RKO (cell line): ENCODE results near the gene NEK9.
A peak's percentile ranks its signal among the peaks of the same experiment; 100 is the strongest.

ENCODE experiments used
- DNase-seq: peaks from one replicate; pipeline ENCODE4 v3.0.0-alpha.2; 2016; ENCODE audit warnings: low spot score

The NEK9 gene

GRCh38 chr14:75064205-75064567 is 62.7 kb downstream of the NEK9 start:
- no peak for DNase-seq

- DNase-seq = peak; percentile 90
Measured at GRCh38 chr14:75063491-75064204, 63.2 kb downstream of the NEK9 start, which contains the start of gene ACYP1. TSS of gene ACYP1 (minus strand) at chr14:75064024. CDS start at chr14:75063553, 471 bp downstream.

GRCh38 chr14:75063013-75063412 is 63.8 kb downstream of the NEK9 start:
- peak; percentile 46 for DNase-seq

DNA sequence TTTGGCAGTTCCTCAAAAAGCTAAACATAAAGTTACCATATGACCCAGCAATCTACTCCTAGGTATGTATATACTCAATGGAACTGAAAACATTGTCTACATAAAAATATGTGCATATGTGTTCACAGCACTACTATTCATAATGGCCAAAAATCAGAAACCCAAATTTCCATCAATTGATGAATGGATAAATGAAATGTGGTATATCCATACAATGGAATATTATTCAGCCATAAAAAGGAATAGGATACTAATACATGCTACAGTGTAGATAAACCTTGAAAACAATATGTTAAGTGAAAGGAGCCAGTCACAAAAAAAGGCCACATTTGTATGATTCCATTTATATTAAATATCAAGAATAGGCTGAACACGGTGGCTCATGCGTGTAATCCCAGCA is 66.4 kb downstream of the NEK9 start:
- DNase-seq = no peak

DNA sequence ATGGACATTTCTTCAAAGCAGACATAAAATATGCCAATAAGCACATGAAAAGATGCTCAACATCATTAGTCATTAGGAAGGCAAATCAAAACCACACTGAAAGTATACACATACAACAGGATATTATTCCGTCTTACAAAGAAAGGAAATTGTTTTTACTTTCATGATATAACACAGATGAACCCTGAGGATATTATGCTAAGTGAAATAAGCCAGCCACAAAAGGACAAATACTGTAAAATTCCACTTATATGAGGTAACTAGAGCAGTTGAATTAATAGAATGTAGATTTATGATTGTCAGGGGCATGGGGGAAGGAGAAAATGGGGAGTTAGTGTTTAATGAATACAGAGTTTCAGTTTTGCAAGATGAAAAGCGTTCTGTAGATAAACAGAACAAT is 67.2 kb downstream of the NEK9 start:
- no peak for DNase-seq

DNA sequence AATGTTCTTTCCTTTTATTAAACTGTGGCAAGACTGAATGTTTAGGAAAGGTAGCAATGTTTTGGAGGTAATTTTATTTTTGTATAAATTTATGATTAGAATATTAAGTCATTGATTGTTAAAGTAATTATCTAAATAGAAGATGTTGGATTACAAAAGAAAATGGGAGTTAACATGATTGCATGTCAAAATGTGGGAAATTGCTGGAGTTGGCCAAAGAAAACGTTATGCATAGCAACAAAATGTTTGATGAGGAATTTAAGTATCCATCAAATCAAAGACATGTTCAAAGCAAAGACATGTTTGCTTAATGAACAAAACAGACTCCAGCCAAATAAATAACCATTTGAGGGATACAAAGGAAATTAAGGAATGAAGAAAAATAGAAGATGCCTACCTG is 72.4 kb downstream of the NEK9 start:
- DNase-seq = no peak

DNA sequence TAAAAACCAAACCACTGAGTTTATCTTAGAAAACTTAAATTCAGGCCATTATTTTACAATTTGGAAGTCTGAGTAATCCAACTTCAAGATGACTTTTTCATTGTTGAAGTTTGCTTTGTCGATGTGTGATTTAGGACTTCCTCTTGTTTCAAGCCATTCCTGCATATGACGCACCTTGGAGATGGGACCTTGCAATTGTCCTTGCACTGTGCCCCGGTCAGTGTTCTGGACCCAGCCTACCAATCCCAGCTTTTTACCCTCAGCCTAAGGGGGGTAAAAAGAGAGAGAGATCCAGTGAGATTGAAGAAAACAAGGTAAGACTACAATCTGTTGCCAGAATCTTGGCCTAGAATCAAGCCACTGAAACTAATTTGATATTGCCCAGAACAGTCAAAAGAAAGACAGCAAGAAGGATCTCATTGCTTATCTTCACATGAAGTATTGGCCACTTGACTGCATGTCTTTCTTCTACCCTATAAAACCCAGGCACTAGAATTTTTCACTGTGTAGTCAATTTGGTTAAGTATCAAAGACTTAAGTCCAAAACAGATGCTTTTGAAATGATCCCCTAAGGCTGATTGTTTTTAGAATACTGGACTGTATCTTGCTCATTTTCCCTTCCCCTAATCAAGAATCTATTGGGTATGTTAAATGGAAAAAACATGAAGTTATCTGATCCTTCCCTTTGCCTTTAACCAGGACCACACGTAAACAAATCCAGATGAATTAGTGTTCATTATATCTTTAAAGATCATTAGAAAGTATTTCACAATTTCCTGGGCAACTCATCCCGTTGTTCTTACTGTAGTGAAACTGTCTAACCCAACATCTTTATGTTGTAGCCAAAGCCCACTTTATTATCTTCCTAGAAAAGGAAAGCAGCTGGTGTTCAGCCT is 73.2 kb downstream of the NEK9 start:
- DNase-seq = no peak

- DNase-seq = no peak
Measured at GRCh38 chr14:75051556-75051899, 75.3 kb downstream of the NEK9 start.

- peak; percentile 89 for DNase-seq
Measured at GRCh38 chr14:75050852-75051555, 75.8 kb downstream of the NEK9 start, which contains the start of gene MLH3. TSS of gene MLH3 (minus strand) at chr14:75051467. CDS start at chr14:75049655, 1,812 bp downstream.

DNA sequence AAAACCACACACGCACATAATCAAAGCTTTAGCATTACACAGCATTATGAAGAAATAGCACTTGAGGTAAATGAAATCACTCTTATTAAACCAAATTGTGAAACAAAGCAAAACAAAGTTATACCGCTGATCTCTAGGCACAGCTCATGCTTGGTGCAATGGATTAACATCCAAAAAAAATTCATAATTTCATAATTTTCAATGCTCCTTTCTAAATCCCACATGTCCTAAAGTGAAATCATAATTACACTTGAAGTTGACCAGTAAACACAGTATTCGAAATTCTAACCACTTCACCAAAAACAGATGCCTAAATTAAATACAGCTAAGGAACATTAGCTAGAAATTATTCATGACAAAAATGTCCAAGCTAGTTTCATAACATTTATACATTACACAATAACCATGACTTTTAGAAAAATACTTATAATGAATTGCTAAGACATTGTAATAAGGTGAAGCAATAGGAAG is 77.1 kb downstream of the NEK9 start:
- no peak for DNase-seq

DNA sequence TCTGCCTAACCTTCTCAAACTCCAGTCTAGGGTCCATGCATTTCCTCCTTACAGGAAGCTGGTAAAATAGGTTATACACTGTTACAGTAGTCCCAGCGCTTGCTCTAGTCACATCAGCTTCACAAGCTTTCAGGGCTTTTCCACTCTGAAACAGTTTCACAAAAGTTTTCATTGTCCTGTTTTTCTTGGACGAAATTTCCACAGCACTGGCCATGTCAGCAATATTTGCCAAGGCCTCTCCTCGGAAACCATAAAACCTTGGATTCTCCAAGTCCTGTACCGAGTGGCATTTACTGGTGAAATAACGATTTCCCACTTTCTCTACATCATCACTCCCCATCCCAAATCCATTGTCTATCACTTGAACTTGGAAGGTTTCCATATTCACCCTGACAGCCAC is 77.7 kb downstream of the NEK9 start:
- no peak for DNase-seq

DNA sequence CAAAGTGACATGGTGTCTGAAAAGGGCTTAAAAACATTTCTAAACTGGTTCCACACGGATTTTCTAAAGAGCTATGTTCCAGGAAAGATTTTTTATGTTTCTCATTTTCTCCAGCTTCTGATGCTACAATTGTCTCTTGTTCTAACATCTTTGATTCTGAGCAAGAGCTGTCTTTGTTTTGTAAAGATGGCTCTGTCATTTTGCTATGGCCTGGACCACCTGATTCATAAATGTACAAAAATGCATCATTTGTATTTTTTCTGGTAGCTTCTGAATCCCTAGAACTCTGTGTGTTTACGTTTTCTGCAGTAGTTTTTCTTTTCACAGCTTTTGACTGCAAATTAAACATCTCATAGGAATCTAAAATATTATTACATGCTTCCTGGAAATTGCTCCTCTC is 78.7 kb downstream of the NEK9 start:
- no peak for DNase-seq

- no peak for DNase-seq
Measured at GRCh38 chr14:75047506-75047905, 79.3 kb downstream of the NEK9 start.

DNA sequence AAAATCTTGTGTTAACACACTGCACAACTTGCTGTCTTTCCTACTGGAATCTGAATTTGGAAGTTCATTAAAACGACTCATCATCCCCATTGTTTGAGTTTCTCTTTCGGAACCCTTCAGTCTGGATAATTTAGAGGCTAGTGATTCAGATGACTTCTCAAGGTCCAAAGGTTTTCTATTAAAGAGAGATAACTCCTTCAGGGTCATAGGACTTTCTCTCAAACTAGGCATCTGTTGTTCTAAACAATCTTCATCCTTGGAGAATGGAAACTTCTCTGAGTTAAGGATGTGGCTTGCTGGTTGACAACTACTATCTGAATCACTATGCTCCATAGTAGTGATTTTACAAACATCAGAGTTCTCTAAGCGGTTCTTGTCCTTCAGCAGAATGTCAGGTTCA is 79.9 kb downstream of the NEK9 start:
- peak; percentile 47 for DNase-seq

- DNase-seq = no peak
Measured at GRCh38 chr14:75046275-75046674, 80.6 kb downstream of the NEK9 start.

- no peak for DNase-seq
Measured at GRCh38 chr14:75044752-75045151, 82.1 kb downstream of the NEK9 start.

DNA sequence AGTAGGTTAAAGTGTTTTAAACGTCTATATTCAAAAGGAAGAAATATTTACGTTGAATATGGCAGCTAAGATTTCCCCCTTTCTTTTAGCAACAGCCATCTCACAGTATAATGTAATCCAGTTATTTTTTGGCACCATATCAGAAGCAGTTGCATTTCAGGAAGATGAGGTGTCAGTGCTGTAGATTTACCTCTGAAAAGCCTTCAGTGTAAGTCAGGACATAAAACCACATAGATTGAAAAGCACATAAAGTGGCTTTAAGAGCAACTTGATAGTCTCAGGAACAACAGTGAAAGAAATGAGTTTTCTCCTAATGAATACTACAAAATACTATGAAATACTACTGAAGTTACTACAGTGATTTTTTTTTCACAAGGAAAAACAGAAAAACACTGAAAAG is 82.5 kb downstream of the NEK9 start:
- DNase-seq = peak; percentile 58

DNA sequence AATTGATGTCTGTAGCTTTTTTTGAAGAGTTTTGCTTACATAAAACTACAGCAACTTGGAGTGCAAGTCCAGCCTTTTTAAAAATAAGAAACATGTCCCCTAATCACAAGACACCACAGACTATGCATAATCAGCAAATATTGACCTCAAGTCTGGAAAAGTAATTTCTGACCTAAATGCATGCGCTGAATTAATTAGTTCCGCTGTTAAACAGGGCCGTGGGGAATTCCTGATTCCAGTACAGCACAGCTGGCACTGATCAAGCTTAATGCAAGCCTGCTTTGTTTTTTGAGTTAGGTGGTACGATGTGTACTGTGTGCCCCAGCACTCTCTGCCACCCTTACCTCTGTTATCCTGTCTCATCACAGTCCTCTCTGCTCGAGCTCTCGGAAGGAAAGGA is 84.8 kb downstream of the NEK9 start:
- no peak for DNase-seq

- no peak for DNase-seq
Measured at GRCh38 chr14:75041613-75042012, 85.2 kb downstream of the NEK9 start.

DNA sequence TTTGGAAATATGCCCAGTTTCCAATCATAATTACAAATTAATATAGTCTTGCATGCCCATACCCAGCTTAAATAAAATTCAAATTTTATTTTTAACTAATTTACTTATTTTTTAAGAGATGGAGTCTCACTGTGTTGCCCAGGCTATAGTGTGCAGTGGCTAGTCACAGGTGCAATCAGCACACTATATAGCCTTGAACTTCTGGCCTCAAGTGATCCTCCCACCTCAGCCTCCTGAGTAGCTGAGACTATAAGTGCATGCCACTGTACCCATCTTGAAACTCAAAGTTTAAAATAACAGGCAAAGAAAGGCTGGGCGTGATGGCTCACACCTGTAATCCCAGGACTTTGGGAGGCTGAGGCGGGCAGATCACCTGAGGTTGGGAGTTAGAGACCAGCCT is 85.9 kb downstream of the NEK9 start:
- no peak for DNase-seq

- DNase-seq = no peak
Measured at GRCh38 chr14:75040507-75040906, 86.3 kb downstream of the NEK9 start.

- DNase-seq = no peak
Measured at GRCh38 chr14:75032939-75033338, 93.9 kb downstream of the NEK9 start.

GRCh38 chr14:75030147-75030546 is 96.7 kb downstream of the NEK9 start:
- DNase-seq = no peak
